Activated CD4-positive, alpha-beta T cell treated with anti-CD3 and anti-CD28 coated beads for 36 hours (primary cell): ENCODE results near the gene CDH4. TPM values are rescaled to one million over a fixed set of nuclear protein-coding genes. Genes with fewer than 3 reads are reported as not detected.

Experiments
- ATAC-seq: fragments of 200-7000 bp; cut with Tn5 transposase; one replicate; pipeline ENCODE4 v1.10.0; 2021; ENCODE audit warnings: mild to moderate bottlenecking, moderate library complexity
- CTCF ChIA-PET: fragments of 350-600 bp; sonication (Branson Sonifier 250); formaldehyde crosslinking; loops from one replicate; lab custom pipeline; 2021; ENCODE audit warnings: antibody characterized with exemption; lab: Charles Lee
- POLR2A ChIA-PET: fragments of 350-600 bp; sonication (Branson Sonifier 250); formaldehyde crosslinking; loops from one replicate; lab custom pipeline; 2021; ENCODE audit warnings: antibody characterized with exemption, inconsistent platforms; lab: Charles Lee
- DNase-seq: peaks from one replicate; pipeline ENCODE4 v3.0.0-alpha.2; 2020
- H3K27ac Mint-ChIP-seq: one replicate; pipeline ENCODE4 v1.8.0; 2021; ENCODE audit warnings: mixed read lengths
- H3K27me3 Mint-ChIP-seq: one replicate; pipeline ENCODE4 v1.8.0; 2021; ENCODE audit warnings: mixed read lengths
- H3K36me3 Mint-ChIP-seq: one replicate; pipeline ENCODE4 v1.8.0; 2021; ENCODE audit warnings: low read depth, mixed read lengths
- H3K4me1 Mint-ChIP-seq: one replicate; pipeline ENCODE4 v1.8.0; 2021; ENCODE audit warnings: mixed read lengths
- H3K4me3 Mint-ChIP-seq: one replicate; pipeline ENCODE4 v1.8.0; 2021; ENCODE audit warnings: mild to moderate bottlenecking, moderate library complexity, mixed read lengths
- H3K9me3 Mint-ChIP-seq: one replicate; pipeline ENCODE4 v1.8.0; 2021; ENCODE audit warnings: low read depth, mixed read lengths
- intact Hi-C, 2 experiments: fragments of 100-400 bp; cut with DNase I in 1 of 2; cut with micrococcal nuclease in 1 of 2; formaldehyde crosslinking; loops; one replicate each; pipeline versions ENCODE4 v1.14.2 to v1.15.1; 2022 to 2024; cut with DNase I, micrococcal nuclease
- total RNA-seq, 2 experiments: library from RNA; stranded (reverse); gene quantifications; one replicate each; pipeline ENCODE4 v1.2.3, GENCODE V29; 2021

The CDH4 gene
- total RNA-seq, 2 experiments from 2014 or later = not detected

DNA sequence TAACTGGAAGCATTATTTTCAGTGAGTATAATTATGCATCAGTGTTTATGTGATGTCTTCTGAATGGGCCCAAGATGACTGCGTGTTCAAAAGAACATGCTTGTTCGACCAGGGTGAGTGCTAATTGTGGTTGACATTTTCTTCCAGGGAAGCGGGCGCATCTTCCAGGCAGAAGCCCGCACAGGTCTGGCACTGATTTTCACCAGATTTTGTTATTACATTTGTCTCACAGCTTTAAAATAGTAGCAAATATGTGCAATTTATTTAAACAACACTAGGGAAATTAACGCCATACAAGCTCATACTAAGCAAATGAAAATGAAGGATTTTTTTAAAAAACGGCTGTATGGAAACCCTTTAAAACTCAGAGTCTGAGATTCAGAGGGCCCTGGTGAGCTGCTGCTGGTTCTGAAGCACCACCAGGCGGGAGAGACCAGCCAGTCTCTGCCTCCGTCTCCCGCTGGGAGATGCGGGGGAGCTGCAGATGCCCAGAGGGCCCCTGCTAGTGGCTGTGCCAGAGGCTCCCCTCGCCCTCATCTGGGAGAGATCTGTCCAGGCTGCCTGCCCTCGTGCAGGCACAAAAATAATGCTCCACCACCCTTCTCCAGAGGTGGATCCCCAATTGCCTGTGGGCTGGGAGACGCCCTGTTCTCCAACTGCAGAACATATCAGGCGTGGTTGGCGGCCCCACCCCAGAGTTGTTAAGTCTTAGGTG is 516.7 kb downstream of the CDH4 start:
- Mint-ChIP-seq H3K4me3 (no peak overlapping the region), H3K9me3 (no peaks in the 10 kb centered on the region), H3K27me3 (no peaks in the 10 kb centered on the region), H3K4me1 (no peaks in the 10 kb centered on the region), H3K36me3 (no peaks in the 10 kb centered on the region), H3K27ac (no peak overlapping the region)
- POLR2A ChIA-PET = no interaction called here
- intact Hi-C loops = no loop called here
- DNase-seq (no peak), ATAC-seq (no peak)
- CTCF ChIA-PET = no interaction called here

DNA sequence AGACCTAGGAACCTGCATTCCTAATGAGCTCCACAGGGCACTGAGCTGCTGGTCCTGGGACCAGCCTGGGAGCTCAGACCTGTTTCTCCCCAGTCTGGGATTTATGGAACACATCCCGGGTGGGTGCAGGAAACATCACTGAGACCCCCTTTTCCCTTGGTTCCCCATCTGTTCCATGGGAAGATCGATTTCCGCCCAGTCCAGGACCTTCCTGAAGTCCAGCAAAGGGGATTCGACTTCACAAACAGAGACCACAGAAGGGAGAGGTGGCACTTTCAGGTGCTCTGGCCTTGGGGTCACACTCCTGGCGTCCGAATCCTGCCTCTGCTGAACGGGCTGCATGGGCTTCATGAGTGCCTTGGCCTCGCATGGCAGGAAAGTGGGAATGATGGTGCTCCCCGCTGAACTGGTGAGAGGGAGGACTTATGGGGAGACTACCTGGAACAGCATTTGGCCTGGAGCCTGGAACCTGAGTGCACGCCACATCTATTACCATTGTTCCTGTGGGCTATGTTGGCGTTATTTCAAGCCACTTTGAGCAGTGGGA is 517.3 kb downstream of the CDH4 start:
- ChIA-PET POLR2A (no interaction called here), CTCF (no interaction called here)
- no peak overlapping the region for H3K4me3 Mint-ChIP-seq
- no peak overlapping the region for H3K27ac Mint-ChIP-seq
- DNase-seq (no peak), ATAC-seq (no peak)
- H3K36me3 Mint-ChIP-seq = no peaks in the 10 kb centered on the region
- no peaks in the 10 kb centered on the region for H3K4me1 Mint-ChIP-seq
- no peaks in the 10 kb centered on the region for H3K9me3 Mint-ChIP-seq
- intact Hi-C loops = no loop called here
- H3K27me3 Mint-ChIP-seq = no peaks in the 10 kb centered on the region

DNA sequence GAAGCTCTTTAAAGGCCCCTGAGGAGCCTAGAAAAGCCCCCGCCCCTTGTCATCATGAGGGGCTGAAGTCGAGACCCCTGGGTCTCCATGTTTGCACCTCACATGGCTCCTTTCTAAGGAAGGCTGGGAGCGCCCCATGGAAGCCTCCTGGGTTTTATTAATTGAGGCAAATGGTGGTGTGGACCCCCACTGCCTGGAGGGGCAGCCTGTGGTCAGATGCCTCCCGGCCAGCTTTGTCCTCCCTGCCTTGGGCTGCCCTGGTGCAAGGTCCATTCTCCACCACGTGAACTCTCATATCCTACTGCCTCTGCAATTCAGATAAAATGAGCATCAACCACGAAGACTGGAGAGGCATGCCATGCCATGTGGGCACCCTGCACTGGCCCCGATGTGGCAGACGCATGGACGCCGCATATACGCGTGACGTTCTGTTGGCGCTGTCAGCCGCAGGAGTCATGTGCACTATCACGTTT is 518.1 kb downstream of the CDH4 start:
- intact Hi-C loops = no loop called here
- CTCF ChIA-PET = no interaction called here
- Mint-ChIP-seq H3K9me3 (no peaks in the 10 kb centered on the region), H3K27me3 (no peaks in the 10 kb centered on the region), H3K36me3 (no peaks in the 10 kb centered on the region), H3K27ac (no peak overlapping the region), H3K4me3 (no peak overlapping the region), H3K4me1 (no peaks in the 10 kb centered on the region)
- POLR2A ChIA-PET = no interaction called here
- ATAC-seq (no peak), DNase-seq (no peak)

DNA sequence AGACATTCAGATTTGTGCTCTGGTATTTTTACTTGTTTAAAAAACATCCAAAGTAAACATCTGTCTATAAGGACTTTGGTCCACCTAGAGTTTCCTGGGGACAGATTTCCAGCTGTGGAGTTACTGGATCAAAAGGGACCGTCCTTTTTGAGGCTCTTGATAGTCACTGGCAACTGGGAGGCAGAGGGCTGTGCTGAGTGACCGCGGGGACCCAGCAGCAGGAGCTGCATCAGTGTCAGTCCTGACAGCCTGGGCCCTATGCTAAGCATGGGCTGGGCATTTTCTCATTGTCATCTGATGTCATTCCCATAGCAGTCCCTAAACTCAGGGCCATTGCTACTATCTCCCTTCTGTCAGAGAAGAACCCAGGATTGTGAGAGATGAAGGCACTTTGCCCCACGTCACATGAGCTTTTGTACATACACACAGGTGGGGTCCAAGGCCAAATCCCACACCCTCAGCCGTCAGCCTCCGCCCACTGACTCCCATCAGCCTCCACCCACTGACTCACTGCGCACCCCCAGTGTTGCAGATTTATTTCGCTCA is 519.8 kb downstream of the CDH4 start:
- no peaks in the 10 kb centered on the region for H3K27me3 Mint-ChIP-seq
- ChIA-PET POLR2A (no interaction called here), CTCF (no interaction called here)
- H3K27ac Mint-ChIP-seq = no peak overlapping the region
- no peak for ATAC-seq
- no peaks in the 10 kb centered on the region for H3K4me1 Mint-ChIP-seq
- H3K9me3 Mint-ChIP-seq = no peaks in the 10 kb centered on the region
- no peaks in the 10 kb centered on the region for H3K36me3 Mint-ChIP-seq
- H3K4me3 Mint-ChIP-seq = no peak overlapping the region
- DNase-seq = no peak
- intact Hi-C loops = no loop called here

DNA sequence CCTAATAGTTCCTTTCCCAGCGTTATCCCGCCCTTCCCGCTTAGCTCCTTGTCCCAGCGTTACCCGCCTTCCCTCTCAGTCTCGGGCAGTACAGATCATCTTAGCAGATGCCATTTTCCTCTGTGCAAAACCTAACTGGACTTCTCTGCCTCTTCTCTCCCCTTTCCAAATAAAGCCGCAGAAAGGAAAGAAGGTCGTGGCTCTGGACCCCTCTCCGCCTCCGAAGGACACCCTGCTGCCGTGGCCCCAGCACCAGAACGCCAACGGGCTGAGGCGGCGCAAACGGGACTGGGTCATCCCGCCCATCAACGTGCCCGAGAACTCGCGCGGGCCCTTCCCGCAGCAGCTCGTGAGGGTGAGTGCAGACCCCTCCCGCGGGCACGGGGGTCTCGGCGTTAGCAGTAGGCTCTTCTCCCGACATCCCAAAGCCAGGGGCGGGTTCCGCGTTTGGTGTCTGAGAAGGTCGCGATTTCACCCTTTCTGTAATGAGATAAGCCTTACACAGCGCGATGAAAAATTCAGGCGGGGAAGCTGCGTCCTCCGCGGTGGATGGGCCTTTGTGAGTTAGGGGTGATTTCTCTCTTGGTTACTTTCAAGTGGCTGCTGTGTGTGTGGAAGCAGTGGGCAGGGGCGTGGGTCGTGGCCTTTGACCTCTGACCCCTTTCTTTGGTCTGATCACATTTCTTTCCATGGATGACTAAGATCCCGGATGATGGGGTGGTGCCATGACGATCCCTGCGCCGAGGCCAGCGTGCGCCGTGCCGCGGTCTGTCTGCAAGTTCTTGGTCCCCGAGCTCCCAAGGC is 521.0 kb downstream of the CDH4 start:
- no peak for ATAC-seq
- Mint-ChIP-seq H3K9me3 (no peaks in the 10 kb centered on the region), H3K27me3 (no peaks in the 10 kb centered on the region), H3K4me3 (no peak overlapping the region), H3K27ac (no peak overlapping the region), H3K36me3 (no peaks in the 10 kb centered on the region), H3K4me1 (no peaks in the 10 kb centered on the region)
- no peak for DNase-seq
- ChIA-PET CTCF (no interaction called here), POLR2A (no interaction called here)
- intact Hi-C loops = no loop called here

DNA sequence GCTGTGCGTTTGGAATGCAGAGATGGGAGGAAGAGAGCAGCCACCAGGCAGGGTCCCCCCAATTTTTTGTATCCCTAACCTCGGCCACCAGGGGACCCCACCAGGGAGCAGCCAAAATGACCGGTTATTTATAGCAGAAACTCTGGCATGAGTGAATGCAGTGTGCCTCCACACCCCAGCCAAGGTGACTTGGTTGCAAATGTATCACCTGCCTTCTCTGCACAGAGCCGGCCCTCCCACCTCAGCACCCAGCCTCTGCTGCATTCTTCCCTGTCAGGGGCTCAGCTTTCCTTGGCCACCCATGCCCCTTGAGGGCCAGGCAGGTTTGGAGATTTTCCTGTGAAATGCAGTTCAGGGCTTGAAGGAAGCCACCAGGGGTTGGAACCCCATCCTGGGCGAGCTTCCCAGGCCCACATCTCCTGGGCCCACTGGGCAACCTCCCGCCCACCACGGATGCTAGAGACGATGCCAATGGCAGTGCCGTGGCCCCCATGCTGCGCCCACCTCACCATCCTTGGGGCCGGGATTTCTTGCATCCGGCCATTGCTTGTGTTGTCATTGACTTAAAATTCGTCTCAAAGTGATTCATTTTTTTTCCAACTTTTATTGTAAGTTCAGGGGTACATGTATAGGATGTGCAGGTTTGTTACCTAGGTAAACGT is 522.0 kb downstream of the CDH4 start:
- Mint-ChIP-seq H3K9me3 (no peaks in the 10 kb centered on the region), H3K27ac (no peak overlapping the region), H3K4me3 (no peak overlapping the region), H3K4me1 (no peaks in the 10 kb centered on the region), H3K27me3 (no peaks in the 10 kb centered on the region), H3K36me3 (no peaks in the 10 kb centered on the region)
- DNase-seq (no peak), ATAC-seq (no peak)
- ChIA-PET CTCF (no interaction called here), POLR2A (no interaction called here)
- intact Hi-C loops = no loop called here

DNA sequence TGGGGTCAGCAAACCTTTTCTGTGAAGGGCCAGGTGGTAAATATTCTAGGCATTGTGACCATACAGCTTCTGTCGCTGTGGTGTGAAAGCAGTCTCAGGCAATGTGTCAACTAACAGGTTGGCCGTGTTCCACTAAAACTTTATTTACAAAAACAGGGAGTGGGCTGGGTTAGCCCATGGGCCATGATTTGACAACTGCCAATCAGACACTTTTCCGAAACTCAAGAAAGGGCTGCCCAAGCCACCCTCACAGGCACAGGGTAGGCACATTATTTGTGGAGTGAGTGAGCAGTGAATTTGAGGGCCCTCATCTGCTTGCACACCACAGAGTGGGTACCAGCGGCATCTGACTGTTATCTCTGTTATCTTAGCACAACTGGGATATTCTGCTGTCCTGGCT is 523.4 kb downstream of the CDH4 start:
- no peak overlapping the region for H3K27ac Mint-ChIP-seq
- ATAC-seq (no peak), DNase-seq (no peak)
- H3K36me3 Mint-ChIP-seq = no peaks in the 10 kb centered on the region
- CTCF ChIA-PET = no interaction called here
- POLR2A ChIA-PET = no interaction called here
- no peaks in the 10 kb centered on the region for H3K27me3 Mint-ChIP-seq
- H3K4me1 Mint-ChIP-seq = no peaks in the 10 kb centered on the region
- intact Hi-C loops = no loop called here
- no peak overlapping the region for H3K4me3 Mint-ChIP-seq
- no peaks in the 10 kb centered on the region for H3K9me3 Mint-ChIP-seq

DNA sequence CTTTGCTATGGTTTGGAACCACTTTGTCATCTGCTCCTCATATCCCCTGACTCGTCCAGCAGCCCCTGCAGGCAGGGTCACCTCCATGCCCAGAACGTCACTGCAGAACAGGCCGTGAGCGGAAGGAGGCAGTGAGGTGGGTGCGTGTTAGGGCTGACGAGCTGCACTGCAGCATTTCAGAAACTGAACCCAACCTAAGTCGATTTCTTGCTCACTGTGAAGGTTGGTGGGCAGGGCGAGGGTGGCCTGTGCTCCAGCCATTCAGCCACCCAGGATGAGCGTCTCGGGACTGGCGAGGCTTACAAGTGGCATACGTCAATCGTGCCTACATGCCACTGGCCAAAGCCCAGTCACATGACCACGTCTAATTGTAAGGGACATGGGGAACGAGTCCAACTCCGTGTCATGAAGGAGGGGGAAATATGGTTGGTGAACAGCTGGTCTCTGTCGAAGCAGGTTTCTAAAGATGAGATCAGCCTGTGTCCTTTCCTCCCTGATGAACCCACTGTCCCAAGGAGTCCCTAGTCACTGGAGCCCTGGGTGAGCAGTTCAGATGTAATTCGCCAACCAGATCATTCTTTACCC is 524.5 kb downstream of the CDH4 start:
- no peaks in the 10 kb centered on the region for H3K36me3 Mint-ChIP-seq
- no peak for ATAC-seq
- H3K4me1 Mint-ChIP-seq = no peaks in the 10 kb centered on the region
- H3K27ac Mint-ChIP-seq = no peak overlapping the region
- intact Hi-C loops = no loop called here
- ChIA-PET POLR2A (no interaction called here), CTCF (interaction anchor here (0.6 kb wide), 1 partner anchor 21 kb away, joined by 3 read pairs; no protein-coding TSS in a partner anchor)
- no peak overlapping the region for H3K4me3 Mint-ChIP-seq
- H3K9me3 Mint-ChIP-seq = no peaks in the 10 kb centered on the region
- H3K27me3 Mint-ChIP-seq = no peaks in the 10 kb centered on the region
- DNase-seq = no peak

DNA sequence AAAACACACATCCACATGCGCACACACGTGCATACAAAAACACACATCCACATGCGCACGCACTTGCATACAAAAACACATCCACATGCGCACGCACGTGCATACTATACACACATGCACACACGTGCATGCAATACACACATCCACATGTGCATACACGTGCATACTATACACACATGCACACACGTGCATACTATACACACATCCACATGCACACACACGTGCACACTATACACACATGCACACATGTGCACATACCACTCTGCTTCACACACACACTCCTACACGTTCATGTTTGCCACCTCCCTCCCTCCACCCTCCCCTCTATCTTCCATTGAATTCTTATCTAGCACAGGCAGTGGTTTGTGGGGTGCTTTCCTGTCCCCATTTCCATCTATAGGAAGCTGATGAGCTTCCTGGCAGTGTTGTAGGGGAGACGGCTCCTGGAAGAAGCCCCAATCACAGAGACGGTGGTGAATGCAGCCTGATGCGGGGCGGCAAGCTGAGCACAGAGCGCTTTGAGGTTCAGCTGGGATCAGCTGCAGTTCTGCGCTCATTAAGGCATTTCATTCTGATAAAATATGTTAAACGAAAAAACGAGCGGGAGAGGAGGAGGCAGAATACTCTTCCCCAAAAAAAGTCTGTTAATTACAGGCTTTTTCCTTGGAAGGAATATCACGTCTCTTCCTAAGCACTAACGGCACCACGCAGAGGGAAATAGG is 525.9 kb downstream of the CDH4 start:
- CTCF ChIA-PET = no interaction called here
- ATAC-seq (no peak), DNase-seq (no peak)
- POLR2A ChIA-PET = no interaction called here
- Mint-ChIP-seq H3K27ac (no peak overlapping the region), H3K4me1 (no peaks in the 10 kb centered on the region), H3K4me3 (no peak overlapping the region), H3K36me3 (no peaks in the 10 kb centered on the region), H3K9me3 (peaks cover 4% of the 10 kb centered on the region), H3K27me3 (no peaks in the 10 kb centered on the region)
- intact Hi-C loops = no loop called here

DNA sequence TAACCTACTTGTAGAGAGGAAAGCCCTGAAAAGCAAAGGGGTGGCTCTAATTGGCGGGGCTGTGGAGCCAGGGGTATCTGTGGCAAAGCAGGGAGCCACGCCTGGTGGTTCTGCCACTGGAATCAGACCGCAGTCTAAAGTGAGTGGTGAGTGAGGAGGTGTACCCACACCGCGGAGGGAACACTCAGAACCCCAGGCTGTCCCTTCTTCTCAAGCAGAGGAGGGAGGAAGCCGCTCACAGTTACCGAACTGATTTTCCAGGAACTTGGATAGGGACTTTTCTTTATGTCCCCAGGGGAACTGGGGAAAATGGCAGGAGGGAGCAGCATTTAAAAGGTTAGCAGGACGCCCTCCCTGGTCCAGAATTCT is 526.4 kb downstream of the CDH4 start:
- DNase-seq (no peak), ATAC-seq (no peak)
- peaks cover 5% of the 10 kb centered on the region for H3K9me3 Mint-ChIP-seq
- no peak overlapping the region for H3K4me3 Mint-ChIP-seq
- POLR2A ChIA-PET = no interaction called here
- intact Hi-C loops = no loop called here
- no peaks in the 10 kb centered on the region for H3K36me3 Mint-ChIP-seq
- no peaks in the 10 kb centered on the region for H3K27me3 Mint-ChIP-seq
- CTCF ChIA-PET = no interaction called here
- no peaks in the 10 kb centered on the region for H3K4me1 Mint-ChIP-seq
- no peak overlapping the region for H3K27ac Mint-ChIP-seq
